HG03521 (cell line): ENCODE results near the gene PLB1.

ENCODE experiments used
- ATAC-seq: cut with Tn5 transposase; IDR thresholded peaks from one replicate; pipeline ENCODE4 v1.9.1; 2021; ENCODE audit warnings: mild to moderate bottlenecking, moderate library complexity; ENCODE audit not compliant: unreplicated experiment

Gene PLB1

DNA sequence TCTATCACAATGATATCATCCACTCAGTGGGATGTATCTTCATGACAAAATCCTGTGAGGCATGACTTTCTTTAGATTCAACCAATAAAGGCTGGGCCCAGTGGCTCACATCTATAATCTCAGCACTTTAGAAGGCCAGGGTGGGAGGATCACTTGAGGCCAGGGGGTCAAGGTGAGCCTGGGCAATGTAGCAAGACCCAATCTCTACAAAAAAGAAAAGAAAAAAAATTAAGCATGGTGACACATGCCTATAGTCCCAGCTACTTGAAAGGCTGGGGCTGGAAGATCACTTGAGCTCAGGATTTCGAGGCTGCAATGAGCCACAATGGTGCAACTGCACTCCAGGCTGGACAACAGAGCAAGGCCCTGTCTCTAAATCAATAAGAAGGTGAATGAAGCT is 68.0 kb downstream of the PLB1 start:
- ATAC-seq: no peak

DNA sequence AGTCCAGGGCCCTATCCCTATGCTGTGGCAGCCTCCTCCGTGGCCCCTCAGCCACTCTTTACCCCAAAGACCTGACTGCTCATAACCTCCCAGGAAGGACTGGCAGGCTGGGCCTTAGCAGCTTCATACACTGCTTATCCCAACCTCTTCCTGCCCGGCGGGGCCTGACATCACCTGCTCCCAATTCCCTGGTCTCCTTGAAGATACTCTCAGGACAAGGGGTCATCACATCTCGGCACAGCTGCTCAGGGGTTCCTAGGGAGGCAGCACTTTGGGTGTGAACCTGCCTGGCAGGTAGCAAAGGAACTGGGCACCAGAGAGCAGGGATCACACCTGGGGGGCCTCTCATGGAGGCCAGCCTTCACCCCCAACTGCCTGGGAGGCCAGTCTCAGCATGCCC is 68.5 kb downstream of the PLB1 start:
- ATAC-seq: no peak

DNA sequence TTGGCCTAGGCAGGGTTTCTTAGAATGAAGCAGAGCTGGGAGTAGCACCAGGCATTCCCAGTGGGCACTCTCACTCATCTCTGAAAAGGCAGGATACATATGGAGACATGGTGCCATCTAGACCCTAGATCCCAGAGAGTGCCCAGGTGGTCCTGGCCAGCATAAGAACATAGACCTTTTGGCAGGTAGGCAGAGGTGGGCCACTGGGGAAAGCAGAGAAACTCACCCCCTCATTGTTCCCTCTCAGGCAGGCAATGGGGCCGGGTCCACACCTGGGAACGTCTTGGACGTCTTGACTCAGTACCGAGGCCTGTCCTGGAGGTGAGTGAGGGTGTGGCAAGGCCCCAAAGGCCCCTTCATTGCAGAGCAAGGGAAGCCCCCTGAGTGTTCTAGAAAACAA is 69.2 kb downstream of the PLB1 start:
- ATAC-seq: no peak

DNA sequence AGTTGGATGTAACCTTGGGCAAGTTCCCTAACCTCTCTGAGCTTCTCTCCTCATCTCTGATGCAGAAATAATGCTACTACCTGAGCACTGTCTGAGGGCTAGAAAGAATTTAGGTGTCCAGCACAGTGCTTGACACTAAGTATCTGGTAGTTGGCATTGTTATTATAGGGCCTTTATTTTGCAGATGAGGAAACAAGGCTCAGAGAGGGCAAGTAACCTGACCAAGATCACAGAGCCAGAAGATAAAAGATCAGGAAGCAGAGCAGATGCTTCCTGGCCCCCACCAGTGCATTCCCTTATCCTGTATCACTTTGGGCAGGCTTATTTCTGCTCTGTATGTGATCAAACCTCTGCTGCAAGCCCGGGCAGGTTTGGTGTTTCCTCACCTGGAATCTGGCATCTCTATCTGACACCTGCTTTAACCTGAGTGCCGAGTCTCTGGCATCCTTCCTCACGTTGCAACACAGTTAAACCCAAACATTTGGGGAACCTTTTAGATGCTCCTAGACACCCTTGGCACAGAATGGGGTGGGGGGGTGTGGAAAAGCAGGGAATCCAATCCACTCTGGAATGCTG is 69.9 kb downstream of the PLB1 start:
- ATAC-seq: no peak

DNA sequence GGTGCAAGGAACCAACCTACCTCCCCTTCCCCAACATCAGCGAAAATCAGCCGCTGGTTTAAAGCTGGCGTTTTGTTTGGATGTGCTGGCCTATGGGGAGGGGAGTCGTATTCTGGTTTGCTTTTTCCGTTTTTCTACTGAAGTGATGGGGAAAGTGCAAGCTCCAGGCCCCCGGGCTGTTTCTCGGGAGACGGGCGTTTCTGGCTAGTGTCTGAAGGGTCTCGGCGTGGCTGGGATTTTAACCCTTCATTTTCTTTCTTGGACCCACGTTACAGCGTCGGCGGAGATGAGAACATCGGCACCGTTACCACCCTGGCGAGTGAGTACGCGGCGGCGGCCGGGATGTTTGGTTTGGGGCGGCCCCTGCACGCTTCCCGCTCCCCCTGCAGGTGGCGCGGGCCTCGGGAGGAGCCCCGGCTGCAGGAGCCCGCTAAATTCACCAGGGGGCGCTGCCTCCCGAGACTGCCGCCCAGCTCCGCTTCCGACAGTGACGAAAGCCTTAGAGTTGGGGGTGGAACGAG is 70.7 kb downstream of the PLB1 start:
- ATAC-seq: peak; percentile 89

DNA sequence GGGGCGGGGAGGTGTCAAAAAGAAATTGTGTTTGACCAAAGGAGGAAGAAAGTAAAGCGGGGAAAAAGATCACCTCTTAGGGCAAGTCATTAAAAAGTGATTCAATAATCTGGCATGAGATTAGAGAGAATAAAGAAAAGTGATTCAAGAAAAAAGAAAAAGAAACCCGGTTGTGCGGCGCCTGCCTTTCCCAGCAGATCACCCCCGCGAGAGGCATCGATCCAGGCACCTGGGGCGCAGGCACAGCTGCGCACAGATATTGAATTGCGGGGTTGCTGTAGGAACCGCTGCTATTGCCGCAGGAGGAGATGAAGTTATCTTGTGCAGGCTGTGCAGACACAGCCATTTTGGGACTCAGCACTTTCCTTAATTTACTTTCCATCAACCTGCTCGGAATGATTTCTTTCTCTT is 71.2 kb downstream of the PLB1 start:
- no peak for ATAC-seq

DNA sequence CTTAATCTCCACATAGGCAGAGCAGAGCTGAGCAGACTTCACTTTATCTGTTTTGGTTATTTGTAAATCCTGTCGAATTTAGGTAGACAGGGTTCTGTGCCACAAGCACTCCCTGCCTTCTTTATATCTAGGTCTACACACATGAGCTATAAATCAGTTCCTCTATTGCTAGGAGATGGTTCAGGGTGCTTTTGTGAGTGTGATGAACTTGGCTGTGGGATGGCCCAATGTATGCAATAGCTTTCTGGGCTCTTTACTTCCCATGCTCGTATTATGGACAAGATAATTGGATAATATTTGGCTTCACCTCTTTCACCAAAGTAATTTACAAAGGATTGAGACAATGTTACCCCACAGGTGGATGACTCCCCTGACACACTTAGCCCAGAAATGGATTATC is 72.2 kb downstream of the PLB1 start:
- ATAC-seq: no peak

DNA sequence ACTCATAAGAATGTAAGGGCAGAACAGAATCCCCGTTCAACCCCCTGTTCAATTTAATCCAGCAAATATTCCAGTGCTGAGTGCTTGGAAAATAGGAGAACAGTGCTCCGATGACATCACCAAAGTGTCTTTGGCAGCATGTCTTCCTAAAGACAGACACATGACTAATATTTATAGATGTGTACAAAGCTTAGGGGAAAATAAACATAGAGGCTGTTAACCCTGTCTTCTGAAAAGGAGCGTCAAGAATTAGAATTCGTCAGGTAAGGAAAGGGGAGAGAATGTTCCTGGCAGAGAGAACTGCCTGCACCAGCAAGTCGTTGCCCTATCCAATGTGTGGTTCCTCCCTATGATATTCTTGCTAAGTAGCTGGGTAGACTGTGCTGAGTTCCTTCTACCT is 72.7 kb downstream of the PLB1 start:
- no peak for ATAC-seq

DNA sequence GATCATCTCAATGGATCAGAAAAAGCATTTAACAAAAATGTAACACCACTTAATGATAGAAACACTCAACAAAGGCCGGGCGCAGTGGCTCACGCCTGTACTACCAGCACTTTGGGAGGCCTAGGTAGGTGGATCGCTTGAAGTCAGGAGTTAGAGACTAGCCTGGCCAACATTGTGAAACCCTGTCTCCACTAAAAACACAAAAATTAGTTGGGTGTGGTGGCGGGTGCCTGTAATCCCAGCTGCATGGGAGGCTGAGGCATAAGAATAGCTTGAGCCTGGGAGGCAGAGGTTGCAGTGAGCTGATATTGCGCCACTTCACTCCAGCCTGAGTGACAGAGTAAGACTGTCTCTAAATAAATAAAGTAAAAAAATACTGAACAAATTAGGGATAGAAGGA is 74.6 kb downstream of the PLB1 start:
- ATAC-seq: no peak

DNA sequence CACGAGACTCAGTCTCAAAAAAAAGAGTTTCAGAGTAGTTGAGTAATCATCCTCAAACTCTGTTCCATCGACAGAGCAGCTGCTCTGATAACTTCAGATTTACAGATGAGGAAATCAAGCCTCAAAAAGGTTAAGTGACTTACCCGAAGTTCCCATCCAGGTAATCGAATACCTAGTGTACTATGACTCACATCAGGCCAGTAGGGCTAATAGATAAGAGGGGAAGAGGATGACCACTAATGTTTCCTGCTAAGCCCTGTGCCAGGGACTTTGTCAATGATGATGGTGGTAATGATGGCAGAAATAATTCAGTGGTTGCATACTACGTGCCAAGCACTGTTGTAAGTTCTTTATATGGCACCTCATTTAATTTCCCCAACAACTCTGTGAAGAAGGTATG is 80.9 kb downstream of the PLB1 start:
- no peak for ATAC-seq

DNA sequence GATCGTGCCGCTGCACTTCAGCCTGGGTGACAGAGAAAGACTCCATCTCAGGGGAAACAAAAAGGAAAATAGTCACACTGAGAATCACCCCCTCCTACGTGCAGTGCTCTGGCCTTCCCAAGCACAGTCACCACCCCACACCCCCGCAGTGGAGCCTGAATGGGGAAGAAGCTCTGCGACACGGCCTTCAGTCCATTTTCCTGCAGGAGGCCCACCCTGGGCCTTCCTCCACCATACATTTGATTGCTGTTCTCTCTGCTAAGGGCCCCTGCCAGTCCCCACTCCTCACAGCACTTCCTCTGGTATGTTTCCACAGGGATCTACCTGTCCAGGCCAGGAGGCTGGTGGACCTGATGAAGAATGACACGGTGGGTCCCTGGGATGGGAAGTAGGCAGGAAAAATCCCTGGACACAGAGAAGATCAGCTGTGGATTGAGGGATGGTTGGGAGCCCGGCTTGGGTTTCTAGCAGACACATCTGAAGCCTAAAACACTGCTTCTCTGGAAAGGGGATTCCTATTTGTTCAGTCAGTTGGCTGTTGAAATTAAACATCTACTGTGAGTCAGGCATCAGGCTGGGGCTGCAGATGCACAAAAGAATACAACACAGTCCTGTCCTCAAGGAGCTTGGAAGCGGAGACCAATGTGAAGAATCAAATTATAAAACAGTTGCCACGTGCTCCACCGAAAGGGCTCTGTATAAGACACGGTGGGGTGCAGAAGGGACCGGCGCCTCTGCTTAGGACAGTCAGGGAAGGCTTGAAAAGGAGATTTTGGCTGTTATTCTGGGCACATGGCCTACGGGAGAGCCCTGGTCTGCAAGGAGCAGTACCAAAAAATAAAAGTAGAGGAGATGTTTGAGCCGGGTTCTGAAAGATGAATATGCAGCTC is 82.2 kb downstream of the PLB1 start:
- ATAC-seq: no peak

DNA sequence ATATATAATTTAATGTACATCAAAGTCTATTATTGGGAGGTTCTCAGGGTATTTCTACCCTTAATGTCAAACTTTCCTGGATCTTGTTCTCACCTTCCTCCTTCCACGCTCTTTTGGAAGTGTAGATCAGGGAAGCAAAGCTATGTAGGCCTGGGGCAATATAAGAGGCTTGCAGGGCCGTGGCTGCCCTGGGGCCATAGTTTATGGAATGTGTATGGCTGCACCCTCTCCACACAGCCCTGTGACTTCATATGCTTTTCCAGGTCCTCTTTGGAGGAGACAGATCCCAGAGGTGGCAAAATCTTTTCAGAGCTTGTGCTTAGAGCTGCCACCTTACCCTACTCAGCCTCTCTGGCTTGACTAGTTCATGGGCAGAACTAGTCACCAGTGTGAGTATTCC is 82.9 kb downstream of the PLB1 start:
- no peak for ATAC-seq

DNA sequence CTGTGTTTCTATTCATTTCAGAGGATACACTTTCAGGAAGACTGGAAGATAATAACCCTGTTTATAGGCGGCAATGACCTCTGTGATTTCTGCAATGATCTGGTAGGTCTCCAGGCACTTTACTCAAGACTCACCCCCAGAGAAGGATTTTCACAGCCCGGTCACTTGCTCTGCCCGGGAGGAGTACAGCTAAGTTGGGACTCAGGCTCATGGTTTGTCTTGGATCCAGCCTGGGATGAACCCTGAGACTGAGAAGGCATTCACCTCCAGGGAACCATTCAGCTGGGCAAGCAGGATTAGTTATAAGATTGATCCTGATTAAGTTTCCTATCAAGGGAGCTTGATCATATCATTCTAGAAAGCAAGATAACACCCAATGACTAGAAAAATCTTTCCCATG is 83.7 kb downstream of the PLB1 start:
- ATAC-seq: no peak

DNA sequence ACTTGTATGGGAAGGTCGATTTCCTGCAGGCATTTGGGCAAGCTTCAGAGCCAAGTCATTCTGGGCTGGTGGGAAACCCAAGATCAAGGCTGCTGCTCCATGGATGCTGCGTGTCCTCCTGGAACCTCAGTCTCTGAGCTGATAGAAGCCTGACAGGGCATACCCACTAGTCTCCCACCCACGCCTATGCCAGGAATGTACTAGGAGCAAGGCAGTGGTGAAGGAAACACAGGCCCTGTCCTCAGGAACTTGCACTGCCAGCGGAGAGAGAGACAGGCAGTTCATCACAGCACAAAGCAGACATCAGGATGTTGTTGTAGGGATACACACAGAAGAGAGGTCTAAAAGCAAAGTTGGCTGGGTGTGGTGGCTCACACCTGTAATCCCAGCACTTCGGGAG is 84.2 kb downstream of the PLB1 start:
- no peak for ATAC-seq

DNA sequence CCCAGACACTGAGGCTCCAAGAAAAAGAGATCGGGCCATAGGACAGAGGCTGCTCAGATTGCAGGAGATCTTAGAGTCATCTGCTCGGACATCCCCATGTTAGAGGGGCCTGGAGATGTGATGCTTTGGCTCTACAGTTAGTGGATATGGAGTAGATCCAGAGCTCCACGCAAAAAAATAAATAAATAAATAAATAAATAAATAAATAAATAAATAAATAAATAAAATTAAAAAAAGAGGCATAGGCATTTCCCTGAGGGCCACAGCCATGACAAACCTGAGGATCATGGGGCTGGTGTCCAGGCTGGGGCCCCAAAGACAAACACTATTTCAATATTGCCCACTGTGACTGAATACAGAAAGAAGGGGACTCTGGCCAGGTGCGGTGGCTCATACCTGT is 85.5 kb downstream of the PLB1 start:
- no peak for ATAC-seq

DNA sequence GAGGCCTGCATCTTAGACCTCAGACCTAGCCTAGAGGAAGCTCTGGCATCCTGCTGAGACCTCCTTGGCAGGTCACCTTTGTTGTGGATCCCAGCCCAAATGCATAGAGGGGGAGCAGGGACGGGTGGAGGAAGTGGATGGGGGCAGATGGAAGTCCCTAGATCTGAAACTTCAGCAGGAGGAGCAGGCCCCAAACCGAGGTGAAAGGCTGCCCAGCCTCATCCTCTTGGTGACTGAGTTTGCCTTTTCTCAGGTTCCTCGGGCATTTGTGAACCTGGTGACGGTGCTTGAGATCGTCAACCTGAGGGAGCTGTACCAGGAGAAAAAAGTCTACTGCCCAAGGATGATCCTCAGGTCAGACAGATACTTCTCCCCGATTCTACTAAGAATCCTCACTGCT is 86.3 kb downstream of the PLB1 start:
- ATAC-seq: no peak

DNA sequence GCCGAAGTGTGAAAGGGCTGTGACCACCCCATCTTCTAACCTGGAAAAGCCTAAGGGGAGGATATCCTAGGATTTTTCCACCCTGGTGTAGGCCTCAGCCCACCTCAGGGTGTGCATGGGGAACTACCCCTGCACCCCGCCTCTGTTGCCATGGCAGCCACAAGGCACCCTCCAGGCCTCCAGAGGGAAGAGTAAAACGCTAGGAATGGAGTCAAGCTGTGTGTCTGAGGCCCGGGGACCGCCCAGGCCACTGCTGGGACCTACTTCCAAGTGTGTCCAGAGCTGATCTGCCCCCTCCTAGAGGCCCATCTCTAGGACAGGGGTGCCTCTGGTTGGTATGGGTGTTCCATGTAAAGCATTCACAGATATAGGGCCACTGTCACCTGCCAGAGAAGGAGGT is 86.7 kb downstream of the PLB1 start:
- ATAC-seq: no peak

DNA sequence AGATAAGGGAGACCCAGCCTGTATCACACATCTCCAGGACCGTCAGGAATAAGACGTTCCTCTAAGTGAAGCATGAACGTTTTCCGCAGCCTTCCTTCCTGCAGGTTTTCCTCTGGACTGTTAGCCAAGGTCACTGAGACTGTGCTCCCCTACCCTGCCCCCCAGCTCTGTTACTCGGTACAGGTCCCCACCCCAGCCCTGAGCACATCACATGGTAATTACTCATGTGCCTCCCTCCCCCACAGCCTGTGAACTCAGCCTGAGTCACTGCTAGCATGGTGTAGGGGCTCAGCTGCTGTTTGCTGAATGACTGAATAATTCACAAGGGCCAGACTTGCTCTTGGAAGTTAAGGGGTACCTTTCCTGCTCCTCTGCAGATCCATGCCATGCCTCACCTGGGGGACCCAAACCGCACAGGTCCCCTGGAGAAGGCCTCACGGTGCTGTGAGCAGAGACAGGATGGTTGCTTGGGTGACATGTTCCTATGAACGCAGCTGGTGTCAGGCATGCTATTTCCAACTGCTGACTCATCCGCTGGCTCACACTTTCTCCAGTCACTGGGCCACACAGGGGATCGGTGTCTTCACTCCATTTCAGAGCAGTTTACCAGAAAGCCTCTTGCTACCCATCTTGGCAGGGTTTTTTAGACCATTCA is 88.2 kb downstream of the PLB1 start:
- ATAC-seq: no peak

DNA sequence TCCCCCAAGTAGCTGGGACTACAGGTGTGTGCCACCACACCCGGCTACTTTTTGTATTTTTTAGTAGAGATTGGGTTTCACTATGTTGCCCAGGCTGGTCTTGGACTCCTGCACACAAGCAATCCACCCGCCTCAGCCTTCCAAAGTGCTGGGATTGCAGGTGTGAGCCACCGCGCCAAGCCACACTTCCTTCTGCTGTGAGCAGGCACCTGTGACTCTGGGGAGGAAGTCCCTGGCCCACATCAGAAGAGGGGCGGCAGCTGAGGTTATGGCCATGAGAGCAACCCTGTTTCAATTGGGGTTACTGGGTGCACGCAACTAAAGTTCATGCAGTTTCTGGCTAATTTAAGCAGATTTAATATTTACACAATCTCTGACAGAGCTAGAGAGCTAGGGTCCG is 91.0 kb downstream of the PLB1 start:
- no peak for ATAC-seq

DNA sequence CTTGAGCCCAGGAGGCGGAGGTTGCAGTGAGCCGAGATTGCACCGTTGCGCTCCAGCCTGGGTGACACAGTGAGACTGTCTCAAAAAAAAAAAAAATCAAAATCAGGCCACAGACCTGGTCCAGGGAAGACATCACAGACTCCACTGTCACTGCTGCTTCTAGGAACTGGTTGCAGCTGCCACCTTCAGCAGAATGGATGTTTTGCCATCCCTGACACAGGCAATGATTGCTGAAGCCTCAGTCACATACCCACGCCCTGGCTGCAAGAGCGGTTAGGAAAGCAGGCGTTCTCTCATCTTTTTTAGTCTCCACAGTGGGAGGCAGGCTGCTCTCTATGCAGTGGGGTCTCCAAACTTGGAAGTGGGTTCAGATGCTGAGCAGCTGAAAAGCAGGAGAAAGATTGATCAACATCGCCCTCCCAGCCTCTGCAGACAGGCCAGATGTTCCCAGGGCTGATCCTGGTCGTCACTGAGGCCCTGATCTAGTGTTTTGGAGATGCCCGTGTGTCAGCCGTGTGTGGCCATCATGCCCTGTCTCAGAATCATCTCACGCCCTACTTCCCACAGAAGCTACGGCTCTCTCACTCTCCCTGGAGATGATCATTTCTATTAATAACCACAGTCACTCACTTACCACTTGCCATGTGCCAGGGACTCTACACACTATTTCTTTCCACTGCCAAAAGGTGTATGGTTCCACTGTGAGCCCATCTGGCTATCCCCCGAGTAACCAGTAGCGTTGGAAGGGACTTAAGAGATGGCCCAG is 91.8 kb downstream of the PLB1 start:
- no peak for ATAC-seq

DNA sequence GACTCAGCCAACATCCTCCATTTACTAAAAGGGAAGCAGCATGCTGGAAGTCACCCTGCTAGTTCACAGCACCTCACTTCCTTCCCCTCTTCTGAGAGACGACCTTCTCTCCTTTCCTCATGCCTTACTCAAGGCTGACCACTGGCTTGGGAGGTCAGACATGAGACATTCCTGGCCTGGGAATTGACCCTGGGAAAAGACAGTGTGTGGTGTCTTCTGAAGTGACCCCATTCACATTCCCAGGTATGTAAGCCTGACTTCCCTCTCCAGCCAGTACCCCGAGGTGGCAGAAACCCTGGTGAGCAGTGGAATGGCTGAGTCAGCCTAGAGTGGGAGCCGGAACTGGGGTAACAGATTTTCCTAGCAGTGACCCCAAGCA is 92.4 kb downstream of the PLB1 start:
- ATAC-seq: no peak
